ENCODE measurements around the gene ZNF277.

- TF ChIP-seq CTCF (IDR thresholded peaks at IDR 0.05) (no peak), POLR2A (IDR thresholded peaks at IDR 0.05) (no peak)
Observed at GRCh38 chr7:112183266-112183665, 23.2 kb upstream of the ZNF277 start.
